ENCODE data around the gene MBNL1. TPM values are rescaled to one million over a fixed set of nuclear protein-coding genes. Genes with fewer than 3 reads are reported as not detected.

Gene MBNL1
- total RNA-seq, 1 experiment from 2014 or later: 117 TPM

GRCh38 chr3:152318512-152318911 is 49.8 kb downstream of the MBNL1 start:
- intact Hi-C loops (cut with micrococcal nuclease; ENCODE audit: unreplicated experiment): no loop called here
- no peak overlapping the region for H3K4me3 ChIP-seq (ENCODE audit: low read depth, low read length, poor library complexity, severe bottlenecking)
- H3K36me3 ChIP-seq (ENCODE audit: insufficient read depth, low read length, poor library complexity, severe bottlenecking): no peaks in the 10 kb centered on the region
- BruUV-seq (replicated peaks): no TSS peak
- no peak for TF ChIP-seq CTCF (conservative IDR thresholded peaks at IDR 0.05; ENCODE audit: low read depth, low read length)
- no peak for TF ChIP-seq EZH2 (IDR thresholded peaks at IDR 0.05; ENCODE audit: borderline replicate concordance, low read depth, low read length, poor library complexity, severe bottlenecking)
- no peaks in the 10 kb centered on the region for H3K9me3 ChIP-seq (ENCODE audit: low read depth, low read length, poor library complexity, severe bottlenecking)
- no peak overlapping the region for H3K27ac ChIP-seq (ENCODE audit: low read depth, low read length, poor library complexity, severe bottlenecking)
- POLR2A ChIA-PET (ENCODE audit: low non-redundant PET): no interaction called here
- CTCF ChIA-PET: no interaction called here
- no peak for DNase-seq (ENCODE audit: low spot score)
- H3K27me3 ChIP-seq (replicated peaks; ENCODE audit: insufficient read depth, low read depth, low read length, poor library complexity): no peaks in the 10 kb centered on the region
- peaks cover 62% of the 10 kb centered on the region for H3K4me1 ChIP-seq (ENCODE audit: insufficient read depth, low read length, poor library complexity, severe bottlenecking)

GRCh38 chr3:152319256-152319655 is 50.5 kb downstream of the MBNL1 start:
- no peaks in the 10 kb centered on the region for H3K36me3 ChIP-seq (ENCODE audit: insufficient read depth, low read length, poor library complexity, severe bottlenecking)
- H3K4me1 ChIP-seq (ENCODE audit: insufficient read depth, low read length, poor library complexity, severe bottlenecking): peaks cover 65% of the 10 kb centered on the region
- no peak overlapping the region for H3K27ac ChIP-seq (ENCODE audit: low read depth, low read length, poor library complexity, severe bottlenecking)
- no TSS peak for BruUV-seq (replicated peaks)
- no peaks in the 10 kb centered on the region for H3K9me3 ChIP-seq (ENCODE audit: low read depth, low read length, poor library complexity, severe bottlenecking)
- no peak overlapping the region for H3K4me3 ChIP-seq (ENCODE audit: low read depth, low read length, poor library complexity, severe bottlenecking)
- ChIA-PET POLR2A (ENCODE audit: low non-redundant PET) (no interaction called here), CTCF (no interaction called here)
- DNase-seq (ENCODE audit: low spot score): no peak
- TF ChIP-seq EZH2 (IDR thresholded peaks at IDR 0.05; ENCODE audit: borderline replicate concordance, low read depth, low read length, poor library complexity, severe bottlenecking) (no peak), CTCF (conservative IDR thresholded peaks at IDR 0.05; ENCODE audit: low read depth, low read length) (no peak)
- intact Hi-C loops (cut with micrococcal nuclease; ENCODE audit: unreplicated experiment): no loop called here
- H3K27me3 ChIP-seq (replicated peaks; ENCODE audit: insufficient read depth, low read depth, low read length, poor library complexity): no peaks in the 10 kb centered on the region

GRCh38 chr3:152319831-152320617 is 51.3 kb downstream of the MBNL1 start:
- Histone ChIP-seq H3K36me3 (ENCODE audit: insufficient read depth, low read length, poor library complexity, severe bottlenecking) (no peaks in the 10 kb centered on the region), H3K27ac (ENCODE audit: low read depth, low read length, poor library complexity, severe bottlenecking) (no peak overlapping the region), H3K27me3 (replicated peaks; ENCODE audit: insufficient read depth, low read depth, low read length, poor library complexity) (no peaks in the 10 kb centered on the region), H3K4me3 (ENCODE audit: low read depth, low read length, poor library complexity, severe bottlenecking) (no peak overlapping the region), H3K4me1 (ENCODE audit: insufficient read depth, low read length, poor library complexity, severe bottlenecking) (peaks cover 65% of the 10 kb centered on the region), H3K9me3 (ENCODE audit: low read depth, low read length, poor library complexity, severe bottlenecking) (no peaks in the 10 kb centered on the region)
- POLR2A ChIA-PET (ENCODE audit: low non-redundant PET): no interaction called here
- peak; percentile 75 for DNase-seq (ENCODE audit: low spot score)
- CTCF ChIA-PET: no interaction called here
- intact Hi-C loops (cut with micrococcal nuclease; ENCODE audit: unreplicated experiment): no loop called here
- no peak for TF ChIP-seq CTCF (conservative IDR thresholded peaks at IDR 0.05; ENCODE audit: low read depth, low read length)
- no peak for TF ChIP-seq EZH2 (IDR thresholded peaks at IDR 0.05; ENCODE audit: borderline replicate concordance, low read depth, low read length, poor library complexity, severe bottlenecking)
- no TSS peak for BruUV-seq (replicated peaks)
